Left kidney (tissue), 2 donors: ENCODE data around the gene NEGR1. TPM values are rescaled to one million over a fixed set of nuclear protein-coding genes. Genes with fewer than 3 reads are reported as not detected.

Experiments
- DNase-seq: peaks from one replicate; pipeline ENCODE4 v3.0.0-alpha.2; 2013
- polyA plus RNA-seq: library from polyadenylated mRNA; unstranded; fragments of 120-200 nt; gene quantifications from one replicate; pipeline ENCODE4 v1.2.1, GENCODE V29; 2013; ENCODE audit not compliant: insufficient read length

The NEGR1 gene
- polyA plus RNA-seq, 1 donor: 4.9 TPM

GRCh38 chr1:72023063-72023930 lies 259.0 kb downstream of the NEGR1 start:
- DNase-seq: no peak

- no peak for DNase-seq
Measured at GRCh38 chr1:72018562-72018961, 263.8 kb downstream of the NEGR1 start.

DNA sequence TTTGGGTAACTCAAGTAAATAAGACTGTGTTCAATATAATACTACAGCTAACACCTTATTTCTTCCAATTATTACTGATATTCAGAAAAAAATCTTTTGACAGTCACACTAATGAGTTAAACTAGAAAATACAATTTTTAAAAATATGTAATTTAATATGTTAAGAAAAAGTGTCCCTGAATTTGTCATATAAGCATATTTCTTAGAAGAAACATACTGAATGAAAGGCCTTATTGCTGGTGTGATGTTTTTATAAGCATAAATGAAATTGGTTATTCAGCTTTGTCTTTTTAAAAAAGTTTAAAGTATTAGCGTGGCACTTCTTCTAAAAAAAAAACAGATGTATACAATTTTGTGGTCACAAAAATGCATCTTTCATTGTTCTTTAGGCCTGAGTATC lies 267.3 kb downstream of the NEGR1 start:
- DNase-seq: no peak

- no peak for DNase-seq
Measured at GRCh38 chr1:72013161-72013560, 269.2 kb downstream of the NEGR1 start.

GRCh38 chr1:72011721-72012120 lies 270.6 kb downstream of the NEGR1 start:
- DNase-seq: no peak

- DNase-seq: peak; percentile 4
Measured at GRCh38 chr1:72010094-72010431, 272.3 kb downstream of the NEGR1 start.

GRCh38 chr1:72009173-72010093 lies 272.9 kb downstream of the NEGR1 start:
- no peak for DNase-seq

GRCh38 chr1:72007312-72007711 lies 275.0 kb downstream of the NEGR1 start:
- DNase-seq: no peak

DNA sequence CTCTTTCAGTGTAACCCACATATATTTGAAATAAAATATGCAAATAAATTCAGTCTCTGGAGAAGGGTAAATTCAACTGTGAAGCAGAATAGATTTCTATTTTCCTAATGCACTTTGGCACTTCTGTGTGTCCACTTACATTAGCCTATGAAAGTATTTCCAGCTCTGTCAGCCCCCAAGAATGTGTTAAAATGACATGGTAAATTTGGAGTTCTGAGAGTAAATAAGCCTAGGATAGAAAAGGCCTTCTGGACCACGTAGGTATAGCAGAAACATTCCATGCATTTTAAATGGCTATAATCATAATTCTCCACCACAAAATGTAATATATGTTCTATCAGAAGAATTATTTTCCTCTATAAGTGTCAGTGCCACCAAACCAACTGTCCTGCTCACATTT lies 276.2 kb downstream of the NEGR1 start:
- DNase-seq: no peak

- DNase-seq: no peak
Measured at GRCh38 chr1:72003092-72003491, 279.2 kb downstream of the NEGR1 start.

- no peak for DNase-seq
Measured at GRCh38 chr1:72000809-72001208, 281.5 kb downstream of the NEGR1 start.

- DNase-seq: no peak
Measured at GRCh38 chr1:71994646-71995045, 287.7 kb downstream of the NEGR1 start.

- DNase-seq: no peak
Measured at GRCh38 chr1:71987181-71987580, 295.2 kb downstream of the NEGR1 start.

GRCh38 chr1:71986160-71986559 lies 296.2 kb downstream of the NEGR1 start:
- DNase-seq: no peak

- no peak for DNase-seq
Measured at GRCh38 chr1:71980556-71980955, 301.8 kb downstream of the NEGR1 start.

- DNase-seq: no peak
Measured at GRCh38 chr1:71979882-71980281, 302.5 kb downstream of the NEGR1 start.

DNA sequence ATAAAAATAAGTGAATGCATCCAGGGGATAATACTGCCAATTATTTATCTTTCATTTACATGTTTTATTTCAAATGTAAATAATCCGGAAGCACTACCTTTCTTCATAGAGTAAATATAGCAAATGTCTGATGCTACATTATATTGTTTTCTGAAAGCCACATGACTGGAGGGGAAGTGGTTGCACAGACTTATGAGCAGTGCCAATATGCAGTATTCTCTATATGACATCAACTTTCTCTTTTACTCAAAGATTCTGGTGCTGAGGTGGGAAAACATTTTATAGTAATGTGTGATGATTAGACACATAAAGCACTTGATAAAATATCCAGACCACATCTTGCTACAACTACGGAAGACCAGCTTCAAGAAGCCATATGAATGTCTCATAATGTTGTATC lies 314.7 kb downstream of the NEGR1 start:
- DNase-seq: no peak

GRCh38 chr1:71964188-71964587 lies 318.2 kb downstream of the NEGR1 start:
- DNase-seq: no peak

GRCh38 chr1:71956613-71957285 lies 325.6 kb downstream of the NEGR1 start:
- DNase-seq: no peak

DNA sequence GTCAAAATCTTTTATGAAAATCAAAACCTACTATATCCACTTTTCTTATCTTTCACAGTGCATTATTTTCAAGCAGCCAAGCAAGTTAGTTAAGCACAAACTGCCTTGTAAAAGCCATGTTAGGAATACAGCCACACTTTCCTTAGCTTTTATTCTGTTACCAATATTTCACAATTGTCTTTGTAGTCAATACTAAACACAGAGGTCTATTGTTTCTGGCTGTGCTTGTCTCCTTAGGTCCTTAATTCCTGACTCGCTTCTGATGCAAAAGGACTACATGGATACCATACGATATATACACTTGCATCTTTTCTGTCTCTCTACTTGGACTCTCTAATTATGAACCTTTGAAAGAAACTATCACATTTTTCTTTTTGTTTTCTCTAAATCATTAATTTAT lies 331.8 kb downstream of the NEGR1 start:
- DNase-seq: no peak

DNA sequence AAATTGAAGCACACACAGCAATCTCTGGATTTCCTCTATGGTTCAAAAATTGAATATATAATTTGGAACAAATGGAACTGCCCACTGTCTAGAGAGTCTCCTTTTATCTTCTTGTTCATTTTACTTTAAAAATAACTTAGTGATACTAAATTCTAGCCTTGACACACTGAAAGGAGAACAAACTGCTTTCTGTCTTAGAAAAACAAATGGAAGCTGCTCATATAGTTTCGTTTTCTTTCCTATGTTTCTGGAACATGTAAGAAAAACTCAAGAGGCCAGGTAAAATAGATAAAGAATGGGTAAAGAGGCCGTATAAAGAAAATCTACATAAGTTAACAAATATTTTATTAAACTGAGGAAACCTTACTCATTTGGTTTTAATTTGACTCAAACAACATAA lies 332.7 kb downstream of the NEGR1 start:
- no peak for DNase-seq

DNA sequence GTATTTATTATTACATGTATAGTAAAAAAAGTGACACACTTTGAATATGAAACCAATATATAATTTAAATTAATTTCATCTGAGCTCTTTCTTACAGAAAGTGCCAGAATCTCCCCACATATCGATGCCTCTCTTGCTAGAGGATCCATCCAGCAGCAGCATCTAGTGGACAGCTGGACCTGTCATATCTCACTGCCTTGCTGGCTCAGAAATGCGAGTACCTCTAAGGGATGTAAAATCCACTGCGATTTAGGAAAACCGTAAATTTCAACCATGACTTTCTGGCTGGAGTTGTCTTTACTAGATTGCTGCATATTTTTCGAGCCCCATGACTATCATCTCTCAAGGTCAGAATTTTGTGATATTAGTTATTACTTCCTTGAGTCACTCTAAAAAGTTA lies 333.8 kb downstream of the NEGR1 start:
- no peak for DNase-seq

DNA sequence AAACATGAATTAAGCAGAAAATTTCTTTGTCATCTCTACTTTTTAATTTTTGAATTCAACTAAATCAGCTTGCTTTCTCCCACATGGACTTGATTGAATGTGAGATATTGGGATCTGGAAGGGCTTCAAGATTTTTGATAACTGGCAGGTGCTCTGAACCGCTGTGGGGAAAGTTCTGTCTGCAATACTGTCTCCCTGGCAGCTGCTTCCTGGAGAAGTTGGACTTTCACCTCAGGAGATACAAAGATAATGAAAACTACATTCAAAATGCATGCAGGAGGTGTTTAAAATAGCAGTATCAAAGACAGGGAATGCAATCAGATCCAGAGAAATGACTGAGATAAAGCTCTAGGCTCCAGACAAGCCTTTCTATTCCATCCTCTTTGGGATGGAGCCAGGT lies 338.3 kb downstream of the NEGR1 start:
- DNase-seq: no peak
